ENCODE results near the gene RPS6KA2.
A peak's percentile ranks its signal among the peaks of the same experiment; 100 is the strongest.
"Not testable (repeated sequence)": the region's sequence is repeated elsewhere in the genome, so short reads cannot be mapped to it uniquely, and the experiment has no call there.

RPS6KA2 gene

GRCh38 chr6:166588691-166589336, 38.2 kb downstream of the RPS6KA2 start:
- no peak for DNase-seq

DNA sequence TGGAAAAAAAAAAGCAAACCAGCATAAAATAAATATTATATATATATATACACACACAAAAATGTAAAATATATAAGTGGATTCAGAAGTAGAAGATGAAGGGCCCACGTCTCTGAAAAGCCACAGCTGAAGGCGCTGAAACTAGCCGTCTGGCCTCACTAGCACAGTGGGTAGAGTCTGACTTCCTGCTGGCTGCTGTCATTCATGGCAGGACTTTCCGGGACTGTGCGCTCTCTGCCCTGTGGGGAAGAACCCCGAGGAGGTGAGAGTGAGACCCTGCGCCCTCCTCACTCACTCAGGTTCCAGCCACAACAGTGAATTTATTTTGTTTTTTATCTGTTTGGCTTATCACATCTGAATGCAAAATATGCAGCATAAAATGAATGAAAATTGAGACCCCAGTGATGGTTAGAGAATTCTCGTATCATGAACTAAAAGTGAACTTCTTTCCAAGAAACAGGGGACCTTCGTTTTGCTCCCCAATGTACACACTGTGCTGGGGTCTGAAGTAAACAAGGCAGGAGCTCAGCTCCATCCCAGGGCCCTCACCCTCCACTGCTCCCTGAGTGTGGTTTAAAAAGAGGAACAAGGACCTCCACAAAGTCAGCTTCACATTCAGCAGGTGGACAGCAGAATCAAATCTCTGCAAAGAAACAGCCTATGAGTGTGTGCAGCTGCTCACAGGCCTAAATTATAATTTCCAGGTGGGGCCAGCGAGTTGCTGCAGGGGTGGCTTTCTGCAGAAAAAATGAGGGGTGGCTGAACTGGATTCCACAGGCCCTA, 39.2 kb downstream of the RPS6KA2 start:
- no peak for DNase-seq

- DNase-seq = peak; percentile 5
Measured at GRCh38 chr6:166586424-166587156, 40.5 kb downstream of the RPS6KA2 start, which contains the start of gene RAMACL. Gene RAMACL (minus strand): TSS chr6:166586678. CDS start chr6:166586477, 201 bp downstream.

DNA sequence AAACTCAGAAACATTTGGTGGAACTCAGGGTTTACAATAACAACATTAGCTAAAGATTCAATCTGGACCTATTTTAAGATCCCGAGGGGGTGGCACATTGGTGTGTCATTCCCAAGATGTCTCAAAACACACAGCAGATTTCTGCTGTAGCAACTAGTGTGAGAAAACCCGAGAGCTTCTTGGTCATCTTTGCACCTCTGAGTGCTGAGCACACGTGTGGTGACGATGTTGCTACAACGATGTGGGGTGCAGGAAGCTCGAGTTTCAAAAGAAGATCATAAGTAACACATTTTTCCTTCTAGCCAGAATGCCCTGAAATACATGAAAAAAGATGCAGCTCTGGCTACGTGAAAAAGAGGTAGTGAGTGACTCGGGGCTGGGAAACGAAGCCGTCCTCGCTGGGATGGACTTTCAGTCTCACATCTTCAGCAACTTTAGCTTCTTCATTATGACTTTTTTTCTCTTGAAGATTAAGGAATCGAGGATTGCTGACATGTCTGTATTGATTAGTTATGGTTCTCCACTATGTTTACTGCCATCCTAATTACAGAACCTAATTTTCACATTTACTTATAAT, 42.1 kb downstream of the RPS6KA2 start:
- peak; percentile 9 for DNase-seq

DNA sequence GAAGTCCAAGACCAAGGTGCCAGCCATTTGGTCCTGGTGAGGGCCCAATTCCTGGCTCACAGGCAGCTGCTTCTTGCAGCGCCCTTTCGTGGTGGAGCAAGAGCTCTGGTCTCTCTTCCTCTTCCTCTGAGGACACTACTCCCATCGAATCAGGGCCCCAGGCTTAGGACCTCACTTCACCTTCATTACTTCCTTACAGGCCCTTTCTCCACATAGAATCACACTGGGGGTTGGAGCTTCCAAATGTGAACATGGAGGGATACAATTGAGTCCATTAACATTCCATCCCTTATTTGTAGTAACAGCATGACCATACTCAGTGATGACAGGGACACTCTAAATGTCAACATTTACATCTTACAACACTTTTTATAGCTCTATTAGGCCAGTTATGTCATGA, 42.9 kb downstream of the RPS6KA2 start:
- no peak for DNase-seq

- DNase-seq = no peak
Measured at GRCh38 chr6:166583230-166583965, 43.7 kb downstream of the RPS6KA2 start.

DNA sequence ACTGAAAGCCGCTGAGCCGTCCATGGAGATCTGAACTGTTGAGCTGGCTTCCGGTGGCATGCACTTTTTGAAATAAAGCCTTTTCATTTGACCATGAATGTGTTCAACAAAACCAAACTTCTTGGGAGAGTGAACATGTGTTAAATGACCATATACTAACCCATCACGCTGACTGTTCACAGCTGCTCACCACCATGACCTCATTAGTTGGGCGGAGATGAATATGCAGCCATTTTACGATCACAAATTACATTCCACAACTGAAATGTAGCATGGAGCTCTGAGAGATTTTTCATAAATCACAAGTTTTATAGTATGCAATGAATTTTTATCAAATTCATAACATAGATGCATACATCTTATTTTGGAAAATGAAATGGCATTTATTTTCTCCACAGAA, 44.8 kb downstream of the RPS6KA2 start:
- no peak for DNase-seq

- DNase-seq = not testable (repeated sequence)
Measured at GRCh38 chr6:166581801-166582200, 45.2 kb downstream of the RPS6KA2 start.

DNA sequence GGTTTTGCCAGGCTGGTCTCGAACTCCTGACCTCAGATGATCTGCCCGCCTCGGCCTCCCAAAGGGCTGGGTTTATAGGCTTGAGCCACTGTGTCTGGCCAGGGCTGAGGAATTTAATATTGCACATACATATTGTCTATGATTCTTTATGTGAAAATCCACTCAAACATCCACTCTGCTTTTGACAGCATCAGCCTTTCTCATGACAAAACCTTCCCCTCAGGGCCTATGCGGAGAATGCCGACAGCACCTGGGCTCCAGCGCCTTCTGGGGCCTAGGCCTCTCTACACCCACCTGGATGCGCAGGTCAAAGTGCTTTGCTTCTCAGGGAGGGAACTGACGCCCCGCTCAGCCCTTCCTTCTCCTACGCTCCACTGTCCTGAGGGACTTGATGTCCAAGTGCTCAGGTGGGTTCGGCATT, 46.0 kb downstream of the RPS6KA2 start:
- DNase-seq = no peak

DNA sequence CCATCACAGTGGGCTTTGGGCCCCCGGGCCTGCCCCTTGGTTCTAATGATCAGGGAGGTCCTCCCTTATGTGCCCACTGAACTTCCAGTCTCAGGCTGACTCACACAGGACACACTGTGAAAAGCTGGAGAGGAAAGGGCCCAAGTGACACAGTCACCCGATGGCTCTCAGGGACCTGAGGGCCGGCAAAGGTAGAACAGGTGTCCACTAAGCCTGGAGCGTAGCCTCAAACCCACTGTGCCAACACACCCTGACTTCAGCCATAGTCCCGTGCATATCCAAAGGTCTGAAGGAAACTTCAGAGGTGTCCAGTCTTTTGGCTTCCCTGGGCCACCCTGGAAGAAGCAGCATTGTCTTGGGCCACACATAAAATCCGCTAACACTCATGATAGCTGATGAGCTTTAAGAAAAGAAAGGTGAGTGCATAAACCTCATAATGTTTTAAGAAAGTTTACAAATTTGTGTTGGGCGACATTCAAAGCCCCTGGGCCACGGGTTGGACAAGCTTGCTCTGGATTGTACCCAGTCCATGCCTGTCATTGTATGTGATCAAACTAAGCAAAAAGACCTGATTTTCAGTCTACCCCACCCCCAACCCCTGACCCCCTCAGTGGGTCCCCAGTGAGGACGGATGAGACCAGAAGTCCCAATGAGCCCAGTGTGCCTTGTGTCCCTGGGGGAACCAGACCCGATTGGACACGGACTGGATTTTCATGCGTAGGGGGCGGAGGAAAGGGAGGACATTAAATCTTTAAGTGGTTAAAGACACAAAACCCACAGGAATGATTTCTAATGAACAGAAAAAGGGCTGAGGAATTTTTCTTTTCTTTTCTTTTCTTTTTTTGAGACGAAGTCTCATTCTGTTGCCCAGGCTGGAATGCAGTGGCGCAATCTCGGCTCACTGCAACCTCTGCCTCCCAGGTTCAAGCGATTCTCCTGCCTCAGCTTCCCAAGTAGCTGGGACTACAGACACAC, 46.7 kb downstream of the RPS6KA2 start:
- DNase-seq = no peak

- no peak for DNase-seq
Measured at GRCh38 chr6:166579237-166579850, 47.7 kb downstream of the RPS6KA2 start.

GRCh38 chr6:166578536-166579236, 48.4 kb downstream of the RPS6KA2 start:
- no peak for DNase-seq

DNA sequence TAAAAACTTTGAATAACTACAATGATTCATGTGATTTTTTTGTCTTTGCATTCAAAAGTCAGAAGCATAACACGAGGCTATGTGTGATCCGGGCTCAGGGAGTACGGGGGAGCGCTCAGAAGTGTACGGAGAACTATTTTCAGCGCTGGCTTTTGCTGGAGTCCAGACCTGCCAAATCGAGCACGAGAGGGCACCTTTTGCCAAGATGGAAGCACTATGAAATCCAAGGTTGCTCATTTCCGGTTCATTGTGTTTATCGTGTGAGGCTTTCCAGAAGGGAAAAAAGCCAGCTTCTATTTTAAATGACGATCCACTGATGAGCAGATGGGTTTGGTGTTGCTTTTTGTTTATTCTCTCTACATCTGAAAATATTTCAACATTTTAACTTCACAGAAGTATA, 51.8 kb downstream of the RPS6KA2 start:
- no peak for DNase-seq

DNA sequence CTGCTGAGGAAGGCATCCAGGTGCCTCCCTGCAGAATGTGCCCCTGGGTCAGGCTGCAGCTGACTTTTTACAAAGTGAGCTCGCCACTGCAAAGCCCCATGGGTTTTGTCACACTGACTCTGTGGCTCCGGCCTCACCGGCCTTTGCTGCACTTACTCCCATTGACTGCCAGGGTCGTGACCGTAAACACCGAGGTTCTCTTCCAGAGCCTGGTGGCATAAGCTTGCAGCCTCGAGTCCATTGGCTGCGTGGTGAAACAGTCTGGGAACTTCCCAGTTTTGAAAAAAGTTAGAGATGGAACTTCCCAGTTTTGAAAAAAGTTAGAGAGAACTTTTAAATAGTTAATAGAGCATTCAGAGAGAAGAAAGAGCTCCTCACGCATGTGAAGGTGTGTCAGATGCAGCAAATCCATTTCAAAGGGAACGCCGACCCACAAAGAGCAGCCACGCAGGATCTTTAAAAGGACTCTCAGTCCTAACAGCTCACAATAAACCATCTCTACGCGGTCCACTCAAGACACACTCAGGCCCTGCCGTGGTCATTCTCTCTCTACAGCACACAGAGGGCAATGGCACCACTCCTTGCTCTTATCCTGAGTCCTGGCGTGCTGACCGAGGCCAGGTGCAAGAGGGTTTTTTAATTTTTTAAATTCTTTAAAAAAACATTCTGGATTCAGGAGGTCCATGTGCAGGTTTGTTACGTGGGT, 53.4 kb downstream of the RPS6KA2 start:
- no peak for DNase-seq

GRCh38 chr6:166572370-166573261, 54.4 kb downstream of the RPS6KA2 start:
- DNase-seq = no peak

DNA sequence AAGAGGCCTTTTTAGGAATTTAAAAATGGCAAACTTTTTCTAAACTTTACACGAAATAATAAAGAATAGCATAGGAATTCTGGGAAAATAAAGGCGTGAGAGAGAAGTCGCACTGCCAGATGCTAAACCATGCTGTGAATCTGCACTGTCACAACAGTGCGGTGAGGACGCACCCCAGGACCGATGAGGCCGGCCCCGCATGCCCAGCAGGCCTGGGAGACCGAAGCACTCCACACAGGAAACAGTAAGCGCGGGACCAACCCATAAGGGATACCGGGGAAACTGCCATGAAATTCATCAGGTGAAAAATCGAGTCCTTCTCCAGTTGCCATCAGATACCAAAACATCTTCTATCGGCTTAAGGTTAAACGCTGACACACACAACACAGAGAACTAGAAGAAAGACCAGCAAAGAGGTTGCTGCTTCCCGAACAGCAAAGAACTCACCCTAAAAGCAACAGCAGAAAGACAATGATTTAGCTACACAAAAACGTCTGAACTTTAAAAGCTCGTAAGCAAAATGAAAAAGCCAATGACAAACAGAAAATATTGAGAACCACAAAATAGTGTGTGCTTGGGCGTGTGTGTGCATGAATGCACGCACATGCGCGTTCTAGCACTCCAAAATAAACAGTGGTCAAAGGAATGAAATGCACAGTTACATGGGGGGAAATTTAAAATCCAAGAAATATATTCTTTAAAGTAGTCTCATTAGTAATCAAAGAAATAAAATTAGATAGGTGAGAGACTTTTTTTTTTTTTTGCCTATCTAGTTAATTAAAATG, 55.9 kb downstream of the RPS6KA2 start:
- no peak for DNase-seq

DNA sequence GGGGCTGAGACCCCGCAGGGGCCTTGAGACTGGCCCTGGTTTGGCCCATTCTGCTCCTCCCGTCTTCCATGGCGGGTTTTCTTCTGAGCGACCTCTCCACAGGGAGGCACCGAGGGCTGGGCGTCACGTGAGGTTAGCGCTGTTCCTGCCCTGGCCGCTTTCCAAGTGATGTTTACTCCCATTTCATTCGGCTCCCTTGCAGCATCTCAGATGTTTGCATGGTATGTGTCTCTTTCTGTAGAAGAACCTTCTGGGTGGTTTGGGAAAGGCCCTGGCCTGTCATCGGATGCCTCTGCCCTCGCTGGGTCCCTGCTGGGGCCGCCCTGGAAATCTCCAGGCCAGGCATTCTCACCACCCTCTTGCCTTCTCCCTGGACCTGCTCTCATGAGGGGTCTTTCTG, 57.8 kb downstream of the RPS6KA2 start:
- no peak for DNase-seq

GRCh38 chr6:166567813-166568212, 59.2 kb downstream of the RPS6KA2 start:
- DNase-seq = no peak

Measured in NK-92 treated with Interleukin-12 subunit alpha and Interleukin-12 subunit beta, amount 100 ng/mL, for 24 hours (cell line).